Mesothelial cell of epicardium (in vitro differentiated cells): ENCODE data around the gene SYT9. TPM values are rescaled to one million over a fixed set of nuclear protein-coding genes. Genes with fewer than 3 reads are reported as not detected.
A peak's percentile ranks its signal among the peaks of the same experiment; 100 is the strongest.
"Not testable (repeated sequence)": the region's sequence is repeated elsewhere in the genome, so short reads cannot be mapped to it uniquely, and the experiment has no call there.

Source experiments
- DNase-seq, 2 experiments: peaks; one replicate each; pipeline ENCODE4 v3.0.0; 2021; ENCODE audit warnings: low spot score in 2 of 2; ENCODE audit not compliant: unreplicated experiment in 2 of 2
- H3K27ac Mint-ChIP-seq: 2 replicates; pipeline ENCODE4 v1.8.0; 2021; ENCODE audit warnings: mixed read lengths
- H3K27me3 Mint-ChIP-seq: 2 replicates; pipeline ENCODE4 v1.8.0; 2021; ENCODE audit warnings: low read depth, mixed read lengths
- H3K36me3 Mint-ChIP-seq: 2 replicates; pipeline ENCODE4 v1.8.0; 2021; ENCODE audit warnings: mixed read lengths
- H3K4me1 Mint-ChIP-seq: 2 replicates; pipeline ENCODE4 v1.8.0; 2021; ENCODE audit warnings: mixed read lengths
- H3K4me3 Mint-ChIP-seq: 2 replicates; pipeline ENCODE4 v1.8.0; 2021; ENCODE audit warnings: mild to moderate bottlenecking, moderate library complexity, mixed read lengths
- H3K9me3 Mint-ChIP-seq: 2 replicates; pipeline ENCODE4 v1.8.0; 2021; ENCODE audit warnings: mixed read lengths
- CTCF ChIP-seq: fragments of 200-600 bp; sonication (generic); IDR thresholded peaks from one replicate; pipeline ENCODE4 v1.5.0; 2021; ENCODE audit warnings: antibody characterized with exemption; ENCODE audit not compliant: unreplicated experiment
- total RNA-seq: library from RNA; stranded (reverse); gene quantifications from 3 replicates; pipeline ENCODE4 v1.2.1, GENCODE V29; 2021

The SYT9 gene
- total RNA-seq, 1 donor from 2014 or later, result 3.7 TPM

GRCh38 chr11:7332962-7333361, 81.3 kb downstream of the SYT9 start:
- Mint-ChIP-seq H3K27me3 (no peaks in the 10 kb centered on the region), H3K4me1 (peaks cover 13% of the 10 kb centered on the region), H3K4me3 (no peak overlapping the region), H3K36me3 (no peaks in the 10 kb centered on the region), H3K9me3 (peaks cover 18% of the 10 kb centered on the region), H3K27ac (peak overlapping the region; percentile 10)
- no peak for TF ChIP-seq CTCF
- DNase-seq, result no peak

GRCh38 chr11:7335442-7335841, 83.7 kb downstream of the SYT9 start:
- H3K36me3 Mint-ChIP-seq, H3K27me3 Mint-ChIP-seq, H3K27ac Mint-ChIP-seq, H3K4me3 Mint-ChIP-seq, DNase-seq: not testable (repeated sequence)
- H3K4me1 Mint-ChIP-seq, result peaks cover 13% of the 10 kb centered on the region
- peaks cover 28% of the 10 kb centered on the region for H3K9me3 Mint-ChIP-seq

- no peak for TF ChIP-seq CTCF
- no peak overlapping the region for H3K4me3 Mint-ChIP-seq
- peaks cover 17% of the 10 kb centered on the region for H3K9me3 Mint-ChIP-seq
- H3K27ac Mint-ChIP-seq, result no peak overlapping the region
- no peaks in the 10 kb centered on the region for H3K4me1 Mint-ChIP-seq
- H3K36me3 Mint-ChIP-seq, result peaks cover 3% of the 10 kb centered on the region
- no peaks in the 10 kb centered on the region for H3K27me3 Mint-ChIP-seq
- no peak for DNase-seq
Measured at GRCh38 chr11:7341551-7341950, 89.8 kb downstream of the SYT9 start.

GRCh38 chr11:7347611-7348431, 96.1 kb downstream of the SYT9 start:
- Mint-ChIP-seq H3K36me3 (peaks cover 2% of the 10 kb centered on the region), H3K4me3 (no peak overlapping the region), H3K9me3 (no peaks in the 10 kb centered on the region), H3K27me3 (no peaks in the 10 kb centered on the region), H3K4me1 (peaks cover 25% of the 10 kb centered on the region), H3K27ac (peak overlapping the region; percentile 74)
- no peak for TF ChIP-seq CTCF
- no peak for DNase-seq

- Mint-ChIP-seq H3K27ac (peak overlapping the region; percentile 90), H3K36me3 (no peaks in the 10 kb centered on the region), H3K4me3 (no peak overlapping the region), H3K27me3 (no peaks in the 10 kb centered on the region), H3K9me3 (no peaks in the 10 kb centered on the region), H3K4me1 (peaks cover 25% of the 10 kb centered on the region)
- TF ChIP-seq CTCF, result no peak
- no peak for DNase-seq
Measured at GRCh38 chr11:7348432-7349304, 97.0 kb downstream of the SYT9 start.

- TF ChIP-seq CTCF, result no peak
- H3K36me3 Mint-ChIP-seq, result no peaks in the 10 kb centered on the region
- H3K4me1 Mint-ChIP-seq, result peaks cover 25% of the 10 kb centered on the region
- no peaks in the 10 kb centered on the region for H3K9me3 Mint-ChIP-seq
- no peak overlapping the region for H3K27ac Mint-ChIP-seq
- no peaks in the 10 kb centered on the region for H3K27me3 Mint-ChIP-seq
- no peak overlapping the region for H3K4me3 Mint-ChIP-seq
- DNase-seq, result no peak
Measured at GRCh38 chr11:7351228-7351627, 99.5 kb downstream of the SYT9 start.
